GM21786 (cell line): ENCODE measurements around the gene FAM53A.

ENCODE experiments used
- ATAC-seq: cut with Tn5 transposase; IDR thresholded peaks from one replicate; pipeline ENCODE4 v1.9.1; 2021; ENCODE audit not compliant: unreplicated experiment

FAM53A gene

DNA sequence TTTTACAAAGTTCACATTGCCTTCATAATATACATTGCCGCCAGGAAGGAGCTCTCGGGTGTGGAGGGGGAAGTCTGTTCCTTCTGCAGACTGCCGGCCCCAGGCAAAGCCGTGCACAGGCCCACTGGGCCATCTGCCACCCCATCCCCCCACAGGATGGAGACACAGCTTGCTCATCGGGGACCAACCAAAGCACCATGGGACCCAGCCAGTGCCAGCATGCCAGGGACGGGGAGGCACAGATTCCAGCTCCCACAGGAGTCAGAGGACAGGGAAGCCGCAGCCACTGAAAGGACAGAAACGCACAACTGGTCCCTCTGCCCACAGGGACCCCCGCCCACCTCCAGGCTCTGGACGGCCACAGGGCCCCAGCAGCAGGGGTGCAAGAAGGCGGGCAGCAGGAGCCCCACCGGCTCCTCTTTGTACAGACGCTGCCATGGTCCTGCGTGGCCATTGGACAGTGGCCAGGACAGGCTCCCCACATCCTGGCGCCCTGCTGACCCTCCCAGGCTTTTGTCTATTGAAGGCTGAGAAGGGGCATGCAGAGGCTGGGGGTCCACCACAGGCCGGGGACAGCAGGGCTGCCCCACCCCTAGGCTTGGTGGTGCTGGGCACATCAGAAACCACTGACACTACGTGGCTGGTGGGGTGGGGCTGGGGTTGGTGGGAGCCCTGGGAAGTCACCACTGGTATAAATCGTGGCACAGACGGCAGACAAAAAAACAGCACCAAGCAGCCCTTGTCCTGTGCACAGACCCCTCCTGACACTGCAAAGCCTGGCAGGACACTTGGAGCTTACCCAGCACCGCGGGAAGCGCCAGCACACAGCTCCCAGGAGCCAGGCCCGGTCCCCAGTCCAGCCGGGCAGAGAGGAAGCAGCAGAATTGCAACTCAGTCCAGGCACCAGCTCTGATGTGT, 89.0 kb downstream of the FAM53A start:
- ATAC-seq, result no peak

DNA sequence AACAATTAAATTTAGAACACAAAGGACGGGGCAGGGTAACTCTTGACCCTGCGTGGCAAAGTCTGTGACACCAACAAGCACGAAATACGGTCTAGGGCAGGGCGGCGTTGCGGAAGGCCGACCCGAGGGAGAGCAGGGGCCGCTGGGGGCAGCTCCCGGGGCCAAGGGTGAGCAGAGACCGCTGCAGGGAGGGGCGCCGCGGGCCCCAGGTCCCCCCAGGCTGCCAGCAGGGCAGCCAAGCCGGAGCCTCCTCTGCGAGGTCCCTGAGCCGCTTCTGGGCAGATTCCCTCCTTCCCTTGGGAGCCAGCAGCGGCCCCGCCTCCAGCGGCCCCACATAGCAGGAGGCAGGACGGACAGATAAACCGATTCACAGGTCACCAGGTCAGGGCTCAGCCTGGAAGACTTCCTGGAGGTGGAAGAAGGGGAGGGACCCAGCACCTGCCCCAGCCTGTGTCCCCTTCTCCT, 90.2 kb downstream of the FAM53A start:
- ATAC-seq, result no peak

DNA sequence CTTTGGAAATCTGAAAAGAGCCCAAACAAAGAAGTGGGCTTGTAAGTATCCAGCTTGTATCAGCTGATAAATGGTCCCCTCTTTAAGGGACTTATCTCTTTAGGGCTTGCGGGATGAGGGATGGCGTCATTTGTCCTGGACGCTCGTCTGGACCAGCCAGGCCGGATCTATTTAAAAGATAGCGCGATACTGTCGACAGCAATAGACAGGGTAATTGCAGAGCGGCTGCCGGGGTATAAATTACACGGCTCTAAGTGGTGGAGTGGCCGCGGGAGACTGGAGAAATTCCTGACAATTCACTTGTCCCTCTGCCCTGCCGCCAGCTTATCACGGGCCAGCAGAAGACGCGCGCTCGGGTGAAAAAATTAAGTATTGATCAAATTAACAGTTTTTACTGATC, 90.7 kb downstream of the FAM53A start:
- ATAC-seq, result no peak

DNA sequence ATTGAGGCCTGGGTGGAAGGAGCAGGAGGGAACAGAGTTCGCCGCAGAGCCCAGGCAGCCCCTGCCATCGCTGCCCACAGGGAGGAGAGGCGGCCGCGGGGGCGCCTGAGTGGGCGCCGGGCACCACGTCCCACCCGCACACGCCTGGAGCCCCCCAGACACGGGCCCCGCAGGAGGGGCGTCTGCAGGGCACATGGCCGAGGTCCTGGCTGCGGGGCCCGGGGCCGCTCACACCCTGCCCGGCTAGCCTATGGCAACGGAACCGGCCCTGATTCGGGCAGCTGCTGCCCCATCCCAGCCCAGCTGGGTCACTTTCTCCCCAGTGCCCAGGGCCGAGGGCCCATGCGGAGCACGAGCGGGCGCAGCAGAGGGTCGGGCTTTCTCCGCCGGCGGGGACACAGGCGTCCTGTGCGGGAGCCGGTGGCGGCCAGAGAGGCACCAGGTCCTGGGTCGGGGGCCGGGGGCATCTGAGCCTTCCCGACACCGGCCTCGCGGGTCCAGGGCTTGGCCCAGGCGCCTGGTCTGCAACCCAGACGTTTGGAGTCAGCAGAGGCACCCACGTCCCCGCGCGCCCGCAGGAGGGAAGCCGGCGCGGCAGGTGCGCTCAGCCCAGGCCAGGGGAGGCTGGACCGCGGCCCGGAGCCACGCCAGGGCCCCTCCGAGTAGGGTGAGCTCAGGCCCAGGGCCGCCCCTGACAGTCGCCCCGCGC, 91.2 kb downstream of the FAM53A start:
- no peak for ATAC-seq

DNA sequence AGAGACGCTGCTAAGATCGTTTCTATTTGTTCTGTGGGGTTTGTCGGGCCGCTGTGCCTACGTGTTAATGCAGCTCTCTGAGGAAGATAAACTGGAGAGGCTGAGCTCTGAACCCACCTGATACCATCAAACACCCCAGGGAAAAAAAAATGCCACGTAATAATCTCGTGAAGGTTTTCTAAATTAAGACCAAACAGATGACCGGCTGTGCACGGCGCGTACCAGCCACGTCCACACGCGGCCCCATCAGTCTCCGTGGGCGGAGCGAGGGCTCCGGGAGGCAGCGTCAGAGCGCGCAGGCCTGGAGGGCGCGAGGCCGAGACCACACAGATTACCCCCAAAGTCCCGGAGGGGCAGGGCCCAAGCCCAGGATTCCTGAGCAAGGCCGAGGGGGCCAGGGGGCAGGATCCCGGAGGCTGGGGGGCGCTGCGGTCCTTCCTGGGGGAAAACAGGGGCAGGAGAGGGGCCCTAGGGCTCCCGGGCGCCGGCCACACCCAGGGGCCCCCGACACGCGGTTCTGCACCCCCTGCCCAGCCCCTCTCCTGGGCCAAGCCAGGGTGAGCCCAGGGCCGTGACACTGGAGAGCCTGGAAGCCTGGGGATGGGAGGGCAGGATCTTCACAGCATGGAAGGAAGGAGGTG, 91.9 kb downstream of the FAM53A start:
- no peak for ATAC-seq

DNA sequence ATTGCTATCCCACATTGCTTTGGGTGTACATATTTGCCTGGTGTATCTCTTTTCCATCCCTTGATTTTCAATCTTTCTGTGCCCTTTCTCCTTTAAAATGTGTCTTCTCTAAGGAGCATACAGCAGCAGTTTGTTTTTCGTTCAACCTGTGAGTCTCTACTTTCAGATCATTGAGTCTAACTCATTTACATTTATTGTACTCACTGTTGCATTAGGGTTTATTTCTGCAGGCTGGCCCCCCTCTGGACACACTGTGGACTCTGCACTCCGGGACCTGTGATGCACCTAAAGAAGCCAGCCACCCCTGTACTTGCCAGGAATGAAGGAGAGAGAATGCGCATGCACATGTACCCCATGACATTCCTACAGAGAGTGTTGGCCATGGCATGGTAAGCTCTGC, 93.0 kb downstream of the FAM53A start:
- ATAC-seq, result no peak

DNA sequence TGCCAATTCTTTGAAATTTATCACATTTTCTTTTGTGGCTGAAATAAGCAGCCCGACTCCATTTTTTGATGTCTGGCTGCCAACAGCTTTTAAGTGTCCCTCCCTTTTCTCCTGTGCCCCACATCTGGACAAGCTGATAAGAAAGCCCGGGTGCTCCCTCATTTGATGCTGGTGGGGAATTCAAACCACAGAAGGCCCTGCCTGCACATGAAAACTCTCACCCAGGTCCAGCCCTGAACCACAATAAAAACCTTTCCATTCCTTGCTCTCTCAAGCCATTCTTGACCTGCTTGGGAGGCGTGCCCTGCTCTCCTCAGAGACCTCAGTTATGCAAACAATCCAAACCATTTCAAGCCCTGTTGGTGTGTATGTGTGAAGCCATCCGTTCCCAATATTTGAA, 93.9 kb downstream of the FAM53A start:
- no peak for ATAC-seq
